Hepatocyte (in vitro differentiated cells): ENCODE data around the gene RABGAP1L.

Experiments used
- EZH2 ChIP-seq: fragments of 200-600 bp; sonication (generic); IDR thresholded peaks from 2 replicates; pipeline ENCODE4 v1.6.1; 2016; ENCODE audit warnings: antibody characterized with exemption, mild to moderate bottlenecking, borderline replicate concordance
- EZH2phosphoT487 ChIP-seq: fragments of 200-600 bp; sonication (generic); IDR thresholded peaks from one replicate; pipeline ENCODE4 v1.6.1; 2018; ENCODE audit warnings: antibody characterized with exemption, mild to moderate bottlenecking, low read depth, moderate library complexity; ENCODE audit not compliant: unreplicated experiment, severe bottlenecking
- TF ChIP-seq, protein P1 (sequence below): fragments of 200-600 bp; sonication (generic); IDR thresholded peaks from 2 replicates; pipeline ENCODE4 v1.5.1; 2016; ENCODE audit warnings: antibody characterized with exemption, mild to moderate bottlenecking; ENCODE audit not compliant: poor library complexity

DNA sequence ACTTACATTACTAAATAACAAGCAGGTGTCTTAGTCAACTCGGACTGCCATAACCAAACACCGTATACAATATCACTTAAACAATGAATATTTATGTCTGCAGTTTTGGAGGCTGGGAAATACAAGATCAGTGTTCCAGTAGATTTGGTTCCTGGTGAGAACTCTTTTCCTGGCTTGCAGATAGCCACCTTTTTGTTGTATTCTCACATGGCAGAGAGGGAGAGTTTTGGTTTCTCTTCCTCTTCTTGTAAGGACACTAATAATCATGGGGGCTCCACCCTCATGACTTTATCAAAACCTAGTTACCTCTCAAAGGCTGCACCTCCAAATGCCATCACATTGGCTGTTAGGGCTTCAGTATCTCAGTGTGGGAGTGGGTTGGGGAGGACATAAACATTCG, 757.5 kb downstream of the RABGAP1L start:
- TF ChIP-seq, protein P1, sequence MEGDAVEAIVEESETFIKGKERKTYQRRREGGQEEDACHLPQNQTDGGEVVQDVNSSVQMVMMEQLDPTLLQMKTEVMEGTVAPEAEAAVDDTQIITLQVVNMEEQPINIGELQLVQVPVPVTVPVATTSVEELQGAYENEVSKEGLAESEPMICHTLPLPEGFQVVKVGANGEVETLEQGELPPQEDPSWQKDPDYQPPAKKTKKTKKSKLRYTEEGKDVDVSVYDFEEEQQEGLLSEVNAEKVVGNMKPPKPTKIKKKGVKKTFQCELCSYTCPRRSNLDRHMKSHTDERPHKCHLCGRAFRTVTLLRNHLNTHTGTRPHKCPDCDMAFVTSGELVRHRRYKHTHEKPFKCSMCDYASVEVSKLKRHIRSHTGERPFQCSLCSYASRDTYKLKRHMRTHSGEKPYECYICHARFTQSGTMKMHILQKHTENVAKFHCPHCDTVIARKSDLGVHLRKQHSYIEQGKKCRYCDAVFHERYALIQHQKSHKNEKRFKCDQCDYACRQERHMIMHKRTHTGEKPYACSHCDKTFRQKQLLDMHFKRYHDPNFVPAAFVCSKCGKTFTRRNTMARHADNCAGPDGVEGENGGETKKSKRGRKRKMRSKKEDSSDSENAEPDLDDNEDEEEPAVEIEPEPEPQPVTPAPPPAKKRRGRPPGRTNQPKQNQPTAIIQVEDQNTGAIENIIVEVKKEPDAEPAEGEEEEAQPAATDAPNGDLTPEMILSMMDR: no peak
- TF ChIP-seq EZH2: no peak
- TF ChIP-seq EZH2phosphoT487: no peak
